Spleen (tissue), 7 donors: ENCODE results near the gene ATXN1.

Experiments used
- CTCF ChIP-seq, 11 experiments: fragments of 200-600 bp in 7 of 11; fragments of 450-650 bp in 4 of 11; sonication (generic) in 4 of 11; IDR thresholded peaks in 8 of 11; conservative IDR thresholded peaks in 3 of 11; 1 replicate in 7 of 11; 2 replicates in 4 of 11; pipeline versions ENCODE4 v1.4.0 to v1.8.0; 2016 to 2021; ENCODE audit warnings: antibody characterized with exemption in 11 of 11, inconsistent platforms in 4 of 11, mild to moderate bottlenecking in 1 of 11
- POLR2AphosphoS5 ChIP-seq, 3 donors: sonication (generic); formaldehyde crosslinking; IDR thresholded peaks; one replicate each; pipeline ENCODE4 v1.5.1; 2017; ENCODE audit warnings: antibody characterized with exemption in 3 of 3
- donor health status: DM: no; HTN: no; CAD: no; lungs with moderate emphysema.
- donor health status: DM: no; HTN: no; CAD: no.
- donor health status: DM: no; HTN: no; CAD: no.

GRCh38 chr6:16608444-16608843 is 152.8 kb downstream of the ATXN1 start:
- no peak for TF ChIP-seq POLR2AphosphoS5 (IDR thresholded peaks at IDR 0.05)
- no peak for TF ChIP-seq CTCF (IDR thresholded peaks at IDR 0.05 in 8 of 11, conservative IDR thresholded peaks at IDR 0.05 in 3 of 11)
